Choroid plexus epithelial cell (primary cell): ENCODE results near the gene ATXN1.

ENCODE experiments used
- DNase-seq: peaks from one replicate; pipeline ENCODE4 v3.0.0-alpha.2; 2010; ENCODE audit warnings: low read depth
- H3K4me3 ChIP-seq: 2 replicates; pipeline ENCODE4 v1.5.1; 2011; ENCODE audit warnings: low read depth, mild to moderate bottlenecking, control low read depth, low read length, moderate library complexity
- CTCF ChIP-seq: conservative IDR thresholded peaks from 2 replicates; pipeline ENCODE4 v1.5.1; 2011; ENCODE audit warnings: low read depth, mild to moderate bottlenecking, control low read depth, inconsistent platforms, low read length, moderate library complexity

ATXN1 gene

GRCh38 chr6:16760516-16761470 is at the start of gene ATXN1:
TSS of gene ATXN1 (minus strand) at chr6:16761460.
- peak; percentile 82 for DNase-seq
- peak within 1 kb of the TSS; percentile 78 for H3K4me3 ChIP-seq
- no peak for TF ChIP-seq CTCF

- no peak overlapping the region for H3K4me3 ChIP-seq
- DNase-seq: no peak
These were observed 49.2 kb upstream of the ATXN1 start for GRCh38 chr6:16810411-16810810.

GRCh38 chr6:16809753-16810358 is 48.6 kb upstream of the ATXN1 start:
- DNase-seq: no peak
- TF ChIP-seq CTCF: no peak
- no peak overlapping the region for H3K4me3 ChIP-seq

More at GRCh38 chr6:16810411-16810810, 49.2 kb upstream of the ATXN1 start:
- TF ChIP-seq CTCF: no peak

- no peak overlapping the region for H3K4me3 ChIP-seq
- DNase-seq: no peak
- no peak for TF ChIP-seq CTCF
These were observed 46.7 kb upstream of the ATXN1 start for GRCh38 chr6:16807956-16808355.

GRCh38 chr6:16806363-16806762 is 45.1 kb upstream of the ATXN1 start:
- no peak for DNase-seq
- H3K4me3 ChIP-seq: no peak overlapping the region
- no peak for TF ChIP-seq CTCF

GRCh38 chr6:16805243-16805950 is 44.1 kb upstream of the ATXN1 start:
- TF ChIP-seq CTCF: no peak
- no peak overlapping the region for H3K4me3 ChIP-seq
- peak; percentile 16 for DNase-seq
